HepG2 (cell line): ENCODE data around the gene RPTOR. TPM values are rescaled to one million over a fixed set of nuclear protein-coding genes. Genes with fewer than 3 reads are reported as not detected.

ENCODE experiments used
- ATAD3A ChIP-seq: sonication (generic); formaldehyde crosslinking; IDR thresholded peaks from 2 replicates; pipeline ENCODE4 v1.4.0; 2020; ENCODE audit warnings: missing genetic modification reagents
- ELK4 ChIP-seq: sonication (generic); formaldehyde crosslinking; IDR thresholded peaks from 2 replicates; pipeline ENCODE4 v1.9.0; 2021; ENCODE audit warnings: missing genetic modification reagents, borderline replicate concordance
- KLF12 ChIP-seq: sonication (generic); formaldehyde crosslinking; IDR thresholded peaks from 2 replicates; pipeline ENCODE4 v1.4.0; 2020; ENCODE audit warnings: missing genetic modification reagents, borderline replicate concordance
- SNAPC4 ChIP-seq: sonication (generic); formaldehyde crosslinking; IDR thresholded peaks from 2 replicates; pipeline ENCODE4 v1.4.0; 2020; ENCODE audit warnings: mild to moderate bottlenecking, missing genetic modification reagents
- ZNF609 ChIP-seq: sonication (generic); formaldehyde crosslinking; IDR thresholded peaks from 2 replicates; pipeline ENCODE4 v1.4.0; 2020; ENCODE audit warnings: mild to moderate bottlenecking, missing genetic modification reagents, borderline replicate concordance
- polyA plus RNA-seq, 8 experiments: library from polyadenylated mRNA; depleted of rRNA in 3 of 8; stranded (reverse) in 7 of 8; unstranded in 1 of 8; fragments of >200 nt; fragmentation: Illumina TruSeq in 4 of 8; extraction: Trizol in 4 of 8; gene quantifications; 2 replicates each; pipeline versions ENCODE4 v1.2.1 to v1.2.3, GENCODE V29; 2011 to 2016; ENCODE audit warnings: low read depth in 4 of 8, missing spikeins in 1 of 8, mixed read lengths in 1 of 8; ENCODE audit not compliant: insufficient read depth in 1 of 8
- total RNA-seq, 5 experiments: library from RNA; depleted of rRNA; stranded (reverse); fragments of >200 nt; fragmentation: Illumina TruSeq; extraction: Trizol; gene quantifications; 2 replicates each; pipeline ENCODE4 v1.2.3, GENCODE V29; 2016; ENCODE audit warnings: low read depth in 1 of 5

RPTOR gene
- total and polyA plus RNA-seq, 2 of the 13 experiments (the other 11 are each of a cell fraction or from before 2014, with no cell fraction given), result 6.6 to 25.3 TPM

GRCh38 chr17:80981062-80981902 is 436.6 kb downstream of the RPTOR start (continued):
- TF ChIP-seq SNAPC4 (CRISPR knock-in tag), result no peak
- TF ChIP-seq ATAD3A, result no peak
- no peak for TF ChIP-seq ZNF609
- TF ChIP-seq ELK4 (CRISPR knock-in tag), result no peak
- TF ChIP-seq KLF12, result no peak
